B cell (primary cell): Measurements from ENCODE around the gene NUDT14. TPM values are rescaled to one million over a fixed set of nuclear protein-coding genes. Genes with fewer than 3 reads are reported as not detected.

Source experiments
- ATAC-seq: fragments of 200-7000 bp; cut with Tn5 transposase; one replicate; pipeline ENCODE4 v1.10.0; 2021; ENCODE audit warnings: low read depth, mild to moderate bottlenecking, moderate number of reproducible peaks, moderate library complexity
- CTCF ChIA-PET: fragments of 350-600 bp; sonication (Branson Sonifier 250); formaldehyde crosslinking; loops from one replicate; lab custom pipeline; 2021; ENCODE audit warnings: antibody characterized with exemption, inconsistent platforms; lab: Charles Lee
- POLR2A ChIA-PET: fragments of 350-600 bp; sonication (Branson Sonifier 250); formaldehyde crosslinking; loops from one replicate; lab custom pipeline; 2021; ENCODE audit warnings: antibody characterized with exemption; lab: Charles Lee
- DNase-seq: peaks from one replicate; pipeline ENCODE4 v3.0.0; 2013
- H2AFZ ChIP-seq: 2 replicates; pipeline ENCODE4 v1.6.1; 2012; ENCODE audit warnings: mild to moderate bottlenecking, low read depth, low read length; ENCODE audit not compliant: insufficient read depth, poor library complexity, severe bottlenecking
- H3K27ac ChIP-seq, 2 donors: 1 replicate in 1 of 2; 2 replicates in 1 of 2; pipeline ENCODE4 v1.5.1; 2012 to 2013; ENCODE audit warnings: low read length in 2 of 2, mild to moderate bottlenecking in 2 of 2, moderate library complexity in 1 of 2
- H3K27me3 ChIP-seq, 4 experiments: fragments of 200-600 bp in 1 of 4; sonication (generic) in 1 of 4; replicated peaks in 1 of 4; 1 replicate in 2 of 4; 2 replicates in 2 of 4; pipeline versions ENCODE4 v1.6.1 to v1.7.0; 2013 to 2016; ENCODE audit warnings: low read length in 3 of 4, mild to moderate bottlenecking in 2 of 4, mixed read lengths in 1 of 4, moderate library complexity in 1 of 4; ENCODE audit not compliant: insufficient read depth in 4 of 4, control insufficient read depth in 3 of 4; ENCODE audit errors: control extremely low read depth in 1 of 4
- H3K36me3 ChIP-seq, 2 experiments: replicated peaks in 1 of 2; 1 replicate in 1 of 2; 2 replicates in 1 of 2; pipeline versions ENCODE4 v1.6.1 to v1.7.1; 2013; ENCODE audit warnings: low read length in 1 of 2; ENCODE audit not compliant: insufficient read depth in 2 of 2, control insufficient read depth in 1 of 2; ENCODE audit errors: control extremely low read depth in 1 of 2, extremely low read depth in 1 of 2
- H3K4me1 ChIP-seq, 2 donors: fragments of 200-600 bp in 1 of 2; sonication (generic) in 1 of 2; 1 replicate in 1 of 2; 2 replicates in 1 of 2; pipeline versions ENCODE4 v1.5.1 to v1.6.1; 2013 to 2017; ENCODE audit warnings: low read length in 2 of 2; ENCODE audit not compliant: control insufficient read depth in 2 of 2, insufficient read depth in 2 of 2
- H3K4me2 ChIP-seq: replicated peaks from 2 replicates; pipeline ENCODE3; 2012; ENCODE audit warnings: mild to moderate bottlenecking, low read depth, low read length; ENCODE audit not compliant: poor library complexity, severe bottlenecking
- H3K4me3 ChIP-seq, 5 experiments: fragments of 200-600 bp in 1 of 5; sonication (generic) in 1 of 5; 1 replicate in 3 of 5; 2 replicates in 2 of 5; pipeline versions ENCODE4 v1.5.1 to v1.7.0; 2011 to 2016; ENCODE audit warnings: low read length in 4 of 5, mild to moderate bottlenecking in 4 of 5, low read depth in 2 of 5, control low read depth in 1 of 5, moderate library complexity in 1 of 5; ENCODE audit not compliant: insufficient read depth in 1 of 5; ENCODE audit errors: control extremely low read depth in 1 of 5, extremely low read depth in 1 of 5
- H3K79me2 ChIP-seq: fragments of 200-600 bp; sonication (generic); one replicate; pipeline ENCODE4 v1.6.0; 2016; ENCODE audit warnings: low read length; ENCODE audit not compliant: control insufficient read depth, insufficient read depth
- H3K9ac ChIP-seq: fragments of 200-600 bp; sonication (generic); 2 replicates; pipeline ENCODE4 v1.6.1; 2017; ENCODE audit warnings: mild to moderate bottlenecking, low read length, moderate library complexity
- H3K9me3 ChIP-seq, 3 donors: one replicate each; pipeline versions ENCODE4 v1.6.1 to v1.7.1; 2013; ENCODE audit warnings: low read length in 2 of 3; ENCODE audit not compliant: control insufficient read depth in 2 of 3, insufficient read depth in 1 of 3; ENCODE audit errors: control extremely low read depth in 1 of 3
- H4K20me1 ChIP-seq: 2 replicates; pipeline ENCODE4 v1.6.0; 2012; ENCODE audit warnings: mild to moderate bottlenecking, low read length; ENCODE audit not compliant: insufficient read depth, control insufficient read depth, poor library complexity, severe bottlenecking
- H3K27ac Mint-ChIP-seq: one replicate; pipeline ENCODE4 v1.8.0; 2021; ENCODE audit warnings: mixed read lengths
- H3K27me3 Mint-ChIP-seq: one replicate; pipeline ENCODE4 v1.8.0; 2021; ENCODE audit warnings: mixed read lengths
- H3K4me1 Mint-ChIP-seq: one replicate; pipeline ENCODE4 v1.8.0; 2021; ENCODE audit warnings: mixed read lengths
- H3K4me3 Mint-ChIP-seq: one replicate; pipeline ENCODE4 v1.8.0; 2021; ENCODE audit warnings: mixed read lengths
- H3K9me3 Mint-ChIP-seq: one replicate; pipeline ENCODE4 v1.8.0; 2022; ENCODE audit warnings: mixed read lengths; ENCODE audit not compliant: insufficient read depth
- EZH2 ChIP-seq: IDR thresholded peaks from 2 replicates; pipeline ENCODE4 v1.6.1; 2012; ENCODE audit warnings: borderline replicate concordance, low read depth, mild to moderate bottlenecking, moderate library complexity, low read length; ENCODE audit not compliant: insufficient read depth, poor library complexity, severe bottlenecking
- WGBS: methylation state at CpG from one replicate; pipeline ENCODE4 v1.1.5; 2013; ENCODE audit warnings: missing lambda C conversion rate; ENCODE audit not compliant: insufficient coverage; 5-methylcytosine and 5-hydroxymethylcytosine counted together
- intact Hi-C: fragments of 100-400 bp; cut with micrococcal nuclease; formaldehyde crosslinking; loops from one replicate; pipeline ENCODE4 v1.10.0; 2022
- polyA plus RNA-seq: library from polyadenylated mRNA; depleted of rRNA; stranded (reverse); fragments of >200 nt; gene quantifications from 2 replicates; pipeline ENCODE4 v1.2.3, GENCODE V29; 2012
- total RNA-seq, 2 donors: library from RNA; stranded (reverse); fragments of 120-200 nt in 1 of 2; gene quantifications; 1 replicate in 1 of 2; 2 replicates in 1 of 2; pipeline versions ENCODE4 v1.2.3 to v1.2.4, GENCODE V29; 2013 to 2022
- TF ChIP-seq, protein P1 (sequence below): fragments of 200-600 bp; IDR thresholded peaks from one replicate; pipeline ENCODE4 v1.8.0; 2022; ENCODE audit warnings: antibody characterized with exemption, mild to moderate bottlenecking

Gene NUDT14
- total and polyA plus RNA-seq, 2 donors (not counting 1 experiment from before 2014, with no cell fraction given) = 17.4 to 31.6 TPM

DNA sequence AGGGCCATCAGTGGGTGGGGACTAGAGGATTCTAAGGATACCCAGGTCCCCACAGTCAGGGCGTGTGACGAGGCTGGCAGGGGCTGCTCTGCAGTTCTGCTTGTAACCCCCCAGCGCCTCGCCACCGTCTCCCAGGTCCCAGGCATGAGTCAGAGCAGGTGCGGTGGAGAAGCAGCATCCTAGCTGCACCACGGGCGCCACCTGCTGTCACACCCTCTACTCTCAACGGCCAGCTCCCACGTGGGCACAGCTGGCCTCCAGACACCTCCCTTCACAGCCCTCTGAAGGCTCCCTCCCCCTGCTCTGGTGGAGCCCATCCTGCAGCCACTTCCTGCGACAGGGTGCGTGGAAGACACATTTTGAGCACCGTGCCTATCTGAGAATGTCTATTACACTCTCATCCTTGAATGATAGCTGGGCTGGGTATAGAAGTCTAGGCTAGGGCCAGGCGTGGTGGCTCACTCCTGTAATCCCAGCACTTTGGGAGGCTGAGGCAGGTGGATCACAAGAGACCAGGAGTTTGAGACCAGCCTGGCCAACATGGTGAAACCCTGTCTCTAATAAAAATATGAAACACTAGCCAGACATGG, 6.9 kb upstream of the NUDT14 start:
- Mint-ChIP-seq H3K9me3 (no peaks in the 10 kb centered on the region), H3K27ac (no peak overlapping the region), H3K27me3 (peaks cover 17% of the 10 kb centered on the region), H3K4me3 (no peak overlapping the region), H3K4me1 (no peaks in the 10 kb centered on the region)
- Histone ChIP-seq H4K20me1 (no peaks in the 10 kb centered on the region), H3K4me3 (no peak overlapping the region), H3K27ac (no peak overlapping the region), H3K4me2 (no peak overlapping the region), H3K4me1 (peaks cover 4 to 5% of the 10 kb centered on the region in 2 donors), H3K9ac (no peak overlapping the region), H3K36me3 (no peaks in the 10 kb centered on the region), H3K79me2 (no peaks in the 10 kb centered on the region), H3K27me3 (peaks cover 0 to 11% (median 1%) of the 10 kb centered on the region in 4 experiments), H2AFZ (no peak overlapping the region), H3K9me3 (peaks cover 0 to 19% (median 0%) of the 10 kb centered on the region in 3 donors)
- 69% methylated on average over 11 of the region's 14 CpGs for WGBS
- TF ChIP-seq, protein P1, sequence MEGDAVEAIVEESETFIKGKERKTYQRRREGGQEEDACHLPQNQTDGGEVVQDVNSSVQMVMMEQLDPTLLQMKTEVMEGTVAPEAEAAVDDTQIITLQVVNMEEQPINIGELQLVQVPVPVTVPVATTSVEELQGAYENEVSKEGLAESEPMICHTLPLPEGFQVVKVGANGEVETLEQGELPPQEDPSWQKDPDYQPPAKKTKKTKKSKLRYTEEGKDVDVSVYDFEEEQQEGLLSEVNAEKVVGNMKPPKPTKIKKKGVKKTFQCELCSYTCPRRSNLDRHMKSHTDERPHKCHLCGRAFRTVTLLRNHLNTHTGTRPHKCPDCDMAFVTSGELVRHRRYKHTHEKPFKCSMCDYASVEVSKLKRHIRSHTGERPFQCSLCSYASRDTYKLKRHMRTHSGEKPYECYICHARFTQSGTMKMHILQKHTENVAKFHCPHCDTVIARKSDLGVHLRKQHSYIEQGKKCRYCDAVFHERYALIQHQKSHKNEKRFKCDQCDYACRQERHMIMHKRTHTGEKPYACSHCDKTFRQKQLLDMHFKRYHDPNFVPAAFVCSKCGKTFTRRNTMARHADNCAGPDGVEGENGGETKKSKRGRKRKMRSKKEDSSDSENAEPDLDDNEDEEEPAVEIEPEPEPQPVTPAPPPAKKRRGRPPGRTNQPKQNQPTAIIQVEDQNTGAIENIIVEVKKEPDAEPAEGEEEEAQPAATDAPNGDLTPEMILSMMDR = no peak
- no peak for TF ChIP-seq EZH2
- POLR2A ChIA-PET = no interaction called here
- intact Hi-C loops = no loop called here
- CTCF ChIA-PET = no interaction called here
- DNase-seq = no peak
- no peak for ATAC-seq

DNA sequence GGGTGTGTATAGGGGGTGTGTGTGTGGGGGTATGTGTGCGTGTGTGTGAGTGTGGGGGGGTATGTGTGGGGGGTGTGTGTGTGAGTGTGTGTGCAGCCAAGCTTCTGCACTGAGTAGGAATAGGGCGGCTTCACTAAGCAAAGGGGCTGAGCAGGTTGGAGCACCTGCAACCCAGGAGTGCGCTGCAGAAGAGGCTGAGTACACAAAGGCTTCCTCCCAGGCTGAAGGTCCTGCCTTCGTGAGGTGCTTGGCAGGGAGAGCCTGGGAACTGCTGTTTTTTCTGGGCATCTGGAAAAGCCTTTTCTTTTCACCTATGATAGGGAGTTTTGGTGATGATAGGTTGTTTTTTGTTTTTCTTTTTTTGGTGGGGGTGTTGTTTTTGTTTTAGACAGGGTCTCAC, 6.0 kb upstream of the NUDT14 start:
- H3K27me3 ChIP-seq = peaks cover 0 to 14% (median 1%) of the 10 kb centered on the region in 4 experiments
- intact Hi-C loops = no loop called here
- H3K27me3 Mint-ChIP-seq = peaks cover 17% of the 10 kb centered on the region
- POLR2A ChIA-PET = no interaction called here
- no peak overlapping the region for H3K27ac ChIP-seq
- no peaks in the 10 kb centered on the region for H3K9me3 Mint-ChIP-seq
- WGBS = 70% methylated on average over 3 of the region's 4 CpGs
- ATAC-seq (no peak), DNase-seq (no peak)
- peaks cover 3% of the 10 kb centered on the region for H3K4me1 Mint-ChIP-seq
- no peak overlapping the region for H3K4me3 ChIP-seq
- H3K79me2 ChIP-seq = no peaks in the 10 kb centered on the region
- no peak overlapping the region for H2AFZ ChIP-seq
- H3K9ac ChIP-seq = no peak overlapping the region
- H3K4me2 ChIP-seq = no peak overlapping the region
- no peak overlapping the region for H3K4me3 Mint-ChIP-seq
- no peaks in the 10 kb centered on the region for H4K20me1 ChIP-seq
- no peaks in the 10 kb centered on the region for H3K4me1 ChIP-seq
- CTCF ChIA-PET = no interaction called here
- H3K9me3 ChIP-seq = peaks cover 0 to 19% (median 0%) of the 10 kb centered on the region in 3 donors
- TF ChIP-seq EZH2 = no peak
- TF ChIP-seq, protein P1 = no peak
- no peaks in the 10 kb centered on the region for H3K36me3 ChIP-seq
- no peak overlapping the region for H3K27ac Mint-ChIP-seq
